DND-41 (cell line): Measurements from ENCODE around the gene TTC13.

Experiments
- ATAC-seq: fragments of 200-7000 bp; cut with Tn5 transposase; 3 replicates; pipeline ENCODE4 v1.9.1; 2021; ENCODE audit warnings: low read depth; ENCODE audit not compliant: insufficient read depth
- DNase-seq: peaks from one replicate; pipeline ENCODE4 v3.0.0-alpha.2; 2020
- H2AFZ ChIP-seq: 2 replicates; pipeline ENCODE4 v1.6.0; 2012; ENCODE audit warnings: low read depth, low read length
- H3K27ac ChIP-seq: 2 replicates; pipeline ENCODE4 v1.5.1; 2012; ENCODE audit warnings: low read length, inconsistent platforms
- H3K27me3 ChIP-seq: fragments of 200-600 bp; sonication (generic); 2 replicates; pipeline ENCODE4 v1.6.0; 2012; ENCODE audit warnings: low read length, mild to moderate bottlenecking, inconsistent platforms; ENCODE audit not compliant: insufficient read depth, poor library complexity
- H3K36me3 ChIP-seq: 2 replicates; pipeline ENCODE4 v1.5.1; 2012; ENCODE audit warnings: low read length, inconsistent platforms; ENCODE audit not compliant: insufficient read depth
- H3K4me1 ChIP-seq: 2 replicates; pipeline ENCODE4 v1.5.1; 2012; ENCODE audit warnings: mild to moderate bottlenecking, low read length; ENCODE audit not compliant: insufficient read depth
- H3K4me2 ChIP-seq: 2 replicates; pipeline ENCODE4 v1.6.0; 2012; ENCODE audit warnings: mild to moderate bottlenecking, moderate library complexity, low read length, inconsistent platforms; ENCODE audit not compliant: insufficient read depth
- H3K4me3 ChIP-seq, 2 experiments: fragments of 200-600 bp in 1 of 2; shearing (Covaris generic) in 1 of 2; 2 replicates each; pipeline ENCODE4 v1.5.1; 2012 to 2016; ENCODE audit warnings: inconsistent platforms in 2 of 2, low read length in 2 of 2, mild to moderate bottlenecking in 2 of 2, low read depth in 1 of 2, moderate library complexity in 1 of 2
- H3K79me2 ChIP-seq: 2 replicates; pipeline ENCODE4 v1.6.0; 2012; ENCODE audit warnings: low read length, inconsistent platforms; ENCODE audit not compliant: insufficient read depth
- H3K9ac ChIP-seq: 2 replicates; pipeline ENCODE4 v1.6.0; 2012; ENCODE audit warnings: low read depth, mild to moderate bottlenecking, inconsistent platforms, low read length, moderate library complexity
- H3K9me3 ChIP-seq: 2 replicates; pipeline ENCODE4 v1.5.1; 2012; ENCODE audit warnings: low read length, moderate library complexity, mild to moderate bottlenecking, inconsistent platforms; ENCODE audit not compliant: insufficient read depth, severe bottlenecking
- H4K20me1 ChIP-seq: 2 replicates; pipeline ENCODE4 v1.6.0; 2012; ENCODE audit warnings: low read length; ENCODE audit not compliant: insufficient read depth
- CTCF ChIP-seq: IDR thresholded peaks from 2 replicates; pipeline ENCODE4 v1.5.1; 2012; ENCODE audit warnings: borderline replicate concordance, low read length, moderate library complexity, mild to moderate bottlenecking; ENCODE audit not compliant: poor library complexity, severe bottlenecking; ENCODE audit errors: extremely low read depth
- EZH2 ChIP-seq: IDR thresholded peaks from 3 replicates; pipeline ENCODE4 v1.6.1; 2012; ENCODE audit warnings: borderline replicate concordance, low read depth, mild to moderate bottlenecking, moderate library complexity, low read length, inconsistent platforms; ENCODE audit not compliant: severe bottlenecking

The TTC13 gene

GRCh38 chr1:230865062-230865817, 113.4 kb downstream of the TTC13 start:
- H3K36me3 ChIP-seq, result no peaks in the 10 kb centered on the region
- peaks cover 23% of the 10 kb centered on the region for H3K4me1 ChIP-seq
- ATAC-seq (no peak), DNase-seq (no peak)
- 0 out of 2 replicates have a peak, but pooled peaks cover 6% of the 10 kb centered on the region for H4K20me1 ChIP-seq
- TF ChIP-seq EZH2 (no peak), CTCF (no peak)
- no peaks in the 10 kb centered on the region for H3K9me3 ChIP-seq
- H3K27me3 ChIP-seq, result peaks cover 10% of the 10 kb centered on the region
- no peak overlapping the region for H3K9ac ChIP-seq
- H3K27ac ChIP-seq, result no peak overlapping the region
- H3K79me2 ChIP-seq, result no peaks in the 10 kb centered on the region
- no peak overlapping the region for H2AFZ ChIP-seq
- H3K4me3 ChIP-seq, result no peak overlapping the region
- no peak overlapping the region for H3K4me2 ChIP-seq

GRCh38 chr1:230864441-230864840, 114.2 kb downstream of the TTC13 start:
- no peaks in the 10 kb centered on the region for H3K9me3 ChIP-seq
- no peak for TF ChIP-seq EZH2
- TF ChIP-seq CTCF, result no peak
- no peak overlapping the region for H3K4me3 ChIP-seq
- H3K9ac ChIP-seq, result no peak overlapping the region
- DNase-seq (no peak), ATAC-seq (no peak)
- peaks cover 9% of the 10 kb centered on the region for H3K27me3 ChIP-seq
- no peak overlapping the region for H2AFZ ChIP-seq
- H3K36me3 ChIP-seq, result no peaks in the 10 kb centered on the region
- no peak overlapping the region for H3K4me2 ChIP-seq
- H4K20me1 ChIP-seq, result 0 out of 2 replicates have a peak, but pooled peaks cover 6% of the 10 kb centered on the region
- peaks cover 23% of the 10 kb centered on the region for H3K4me1 ChIP-seq
- H3K79me2 ChIP-seq, result no peaks in the 10 kb centered on the region
- H3K27ac ChIP-seq, result no peak overlapping the region

- no peaks in the 10 kb centered on the region for H3K79me2 ChIP-seq
These were observed 115.2 kb downstream of the TTC13 start for GRCh38 chr1:230863449-230863848.

More at GRCh38 chr1:230863449-230863848, 115.2 kb downstream of the TTC13 start:
- Histone ChIP-seq H3K27ac (no peak overlapping the region), H4K20me1 (0 out of 2 replicates have a peak, but pooled peaks cover 6% of the 10 kb centered on the region), H3K9me3 (no peaks in the 10 kb centered on the region), H3K4me3 (no peak overlapping the region), H3K36me3 (no peaks in the 10 kb centered on the region), H3K9ac (no peak overlapping the region), H2AFZ (no peak overlapping the region), H3K4me1 (peaks cover 16% of the 10 kb centered on the region), H3K4me2 (no peak overlapping the region), H3K27me3 (no peaks in the 10 kb centered on the region)
- no peak for ATAC-seq
- TF ChIP-seq EZH2 (no peak), CTCF (no peak)
- no peak for DNase-seq
